AG09309 (cell line): Measurements from ENCODE around the gene HRG.
"Not testable (repeated sequence)": the region's sequence is repeated elsewhere in the genome, so short reads cannot be mapped to it uniquely, and the experiment has no call there.

ENCODE experiments used
- DNase-seq: peaks from one replicate; pipeline ENCODE4 v3.0.0-alpha.2; 2010; ENCODE audit warnings: low read depth
- H3K4me3 ChIP-seq: 2 replicates; pipeline ENCODE4 v1.5.1; 2011; ENCODE audit warnings: mild to moderate bottlenecking, low read depth, low read length, moderate library complexity; ENCODE audit not compliant: control insufficient read depth
- TF ChIP-seq, protein P1 (sequence below): IDR thresholded peaks from 2 replicates; pipeline ENCODE4 v1.5.1; 2011; ENCODE audit warnings: mild to moderate bottlenecking, low read depth, low read length, inconsistent platforms; ENCODE audit not compliant: insufficient read depth, control insufficient read depth; ENCODE audit errors: missing control alignments

The HRG gene

DNA sequence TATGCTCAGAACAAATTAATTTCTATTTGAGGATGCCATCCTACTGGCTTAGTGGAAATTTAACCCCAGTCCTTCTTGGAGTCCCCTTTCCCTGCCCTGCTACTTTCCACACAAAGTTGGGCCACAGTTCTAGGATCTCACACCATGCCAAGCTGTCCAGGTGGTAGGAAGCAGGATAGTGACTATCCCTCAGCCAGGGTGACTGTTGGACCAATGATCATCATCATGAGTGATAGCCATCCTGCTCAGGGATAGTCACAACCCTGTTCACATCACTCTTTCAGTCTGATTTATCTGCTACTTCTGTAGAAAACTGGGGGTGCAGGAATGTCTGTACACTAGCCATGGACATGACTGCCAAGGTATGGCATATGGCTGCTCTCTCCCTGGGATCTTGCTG, 12.8 kb downstream of the HRG start:
- TF ChIP-seq, protein P1, sequence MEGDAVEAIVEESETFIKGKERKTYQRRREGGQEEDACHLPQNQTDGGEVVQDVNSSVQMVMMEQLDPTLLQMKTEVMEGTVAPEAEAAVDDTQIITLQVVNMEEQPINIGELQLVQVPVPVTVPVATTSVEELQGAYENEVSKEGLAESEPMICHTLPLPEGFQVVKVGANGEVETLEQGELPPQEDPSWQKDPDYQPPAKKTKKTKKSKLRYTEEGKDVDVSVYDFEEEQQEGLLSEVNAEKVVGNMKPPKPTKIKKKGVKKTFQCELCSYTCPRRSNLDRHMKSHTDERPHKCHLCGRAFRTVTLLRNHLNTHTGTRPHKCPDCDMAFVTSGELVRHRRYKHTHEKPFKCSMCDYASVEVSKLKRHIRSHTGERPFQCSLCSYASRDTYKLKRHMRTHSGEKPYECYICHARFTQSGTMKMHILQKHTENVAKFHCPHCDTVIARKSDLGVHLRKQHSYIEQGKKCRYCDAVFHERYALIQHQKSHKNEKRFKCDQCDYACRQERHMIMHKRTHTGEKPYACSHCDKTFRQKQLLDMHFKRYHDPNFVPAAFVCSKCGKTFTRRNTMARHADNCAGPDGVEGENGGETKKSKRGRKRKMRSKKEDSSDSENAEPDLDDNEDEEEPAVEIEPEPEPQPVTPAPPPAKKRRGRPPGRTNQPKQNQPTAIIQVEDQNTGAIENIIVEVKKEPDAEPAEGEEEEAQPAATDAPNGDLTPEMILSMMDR: no peak
- DNase-seq: no peak
- no peak overlapping the region for H3K4me3 ChIP-seq

DNA sequence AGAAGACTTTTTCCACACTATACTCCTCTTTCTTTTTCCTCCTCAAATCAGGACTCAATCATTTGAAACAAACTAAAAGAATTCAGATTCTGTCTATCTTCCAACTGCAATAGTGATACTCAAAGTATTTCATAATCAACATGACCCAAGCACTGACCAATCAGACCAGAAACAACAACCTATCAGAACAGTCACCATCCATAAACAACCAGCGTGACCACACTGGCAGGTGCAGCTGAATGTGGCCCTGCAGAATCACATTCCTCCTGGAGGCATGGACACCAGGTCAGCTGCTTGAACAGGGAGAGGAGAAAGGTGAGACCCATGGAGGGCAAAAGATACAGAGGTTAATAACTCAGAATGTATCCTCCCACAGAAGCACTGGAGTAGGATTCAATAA, 13.3 kb downstream of the HRG start:
- DNase-seq: no peak
- no peak overlapping the region for H3K4me3 ChIP-seq
- TF ChIP-seq, protein P1: no peak

DNA sequence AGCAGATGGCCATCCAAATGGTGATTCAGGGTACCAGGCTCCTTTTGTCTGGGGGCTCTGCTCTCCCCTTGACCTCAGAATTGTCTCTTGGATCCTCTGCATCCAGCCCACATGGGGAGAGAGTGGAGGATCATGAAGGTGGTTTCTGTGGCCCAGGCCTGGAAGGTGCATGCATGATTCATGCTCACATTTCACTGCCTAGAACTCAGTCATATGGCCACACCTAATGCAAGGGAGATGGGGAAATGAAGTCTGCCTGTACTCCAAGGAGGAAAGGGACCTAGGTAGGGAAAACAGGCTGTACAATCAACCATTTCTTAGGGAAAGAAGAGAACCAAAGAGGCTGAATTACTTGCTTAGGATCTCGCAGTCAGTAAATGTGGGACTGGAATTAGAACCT, 15.1 kb downstream of the HRG start:
- no peak for DNase-seq
- TF ChIP-seq, protein P1: no peak
- no peak overlapping the region for H3K4me3 ChIP-seq

DNA sequence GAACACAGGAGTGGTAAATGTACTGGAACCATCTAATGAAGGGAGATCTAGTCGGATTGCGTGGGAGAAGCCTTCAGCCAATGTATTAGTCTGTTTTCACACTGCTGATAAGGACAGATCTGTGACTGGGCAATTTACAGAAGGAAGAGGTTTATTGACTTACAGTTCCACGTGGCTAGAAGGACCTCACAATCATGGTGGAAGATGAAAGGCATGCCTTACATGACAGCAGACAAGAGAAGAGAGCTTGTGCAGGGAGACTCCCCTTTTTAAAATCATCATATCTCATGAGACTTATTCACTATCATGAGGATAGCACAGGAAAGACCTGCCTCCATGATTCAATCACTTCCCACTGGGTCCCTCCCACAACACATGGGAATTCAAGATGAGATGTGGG, 17.0 kb downstream of the HRG start:
- DNase-seq: no peak
- TF ChIP-seq, protein P1: no peak
- no peak overlapping the region for H3K4me3 ChIP-seq

DNA sequence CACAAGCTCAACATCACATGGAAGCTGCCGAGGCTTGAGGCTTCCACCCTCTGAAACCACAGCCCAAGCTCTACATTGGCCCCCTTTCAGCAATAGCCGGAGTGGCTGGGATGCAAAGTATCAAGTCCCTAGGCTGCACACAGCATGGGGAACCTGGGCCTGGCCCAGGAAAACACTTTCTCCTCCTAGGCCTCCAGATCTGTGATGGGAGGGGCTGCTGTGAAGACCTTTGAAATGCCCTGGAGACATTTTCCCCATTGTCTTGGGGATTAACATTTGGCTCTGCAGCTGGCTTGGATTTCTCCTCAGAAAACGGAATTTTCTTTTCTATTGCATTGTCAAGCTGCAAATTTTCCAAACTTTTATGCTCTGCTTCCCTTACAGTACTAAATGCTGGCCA, 18.2 kb downstream of the HRG start:
- TF ChIP-seq, protein P1: no peak
- no peak for DNase-seq
- H3K4me3 ChIP-seq: no peak overlapping the region

DNA sequence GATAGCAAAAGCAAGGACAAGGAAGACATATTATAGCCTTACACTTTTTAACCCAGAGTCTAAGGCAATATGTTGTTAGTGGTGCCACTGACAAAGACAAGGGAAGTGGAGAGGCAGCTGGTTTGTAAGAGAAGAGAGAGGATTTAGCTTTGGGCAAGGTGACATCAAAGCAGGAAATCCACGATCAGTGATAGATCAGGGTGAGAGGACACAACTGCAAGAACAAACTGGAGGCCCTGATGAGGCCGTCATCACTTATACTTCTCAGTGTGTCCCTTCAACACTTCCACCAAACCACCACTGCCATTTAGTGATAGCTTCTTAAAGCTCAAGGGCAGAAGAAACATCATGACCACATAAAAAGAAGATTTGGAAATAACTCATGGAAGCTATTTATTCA, 20.7 kb downstream of the HRG start:
- H3K4me3 ChIP-seq, DNase-seq: not testable (repeated sequence)

DNA sequence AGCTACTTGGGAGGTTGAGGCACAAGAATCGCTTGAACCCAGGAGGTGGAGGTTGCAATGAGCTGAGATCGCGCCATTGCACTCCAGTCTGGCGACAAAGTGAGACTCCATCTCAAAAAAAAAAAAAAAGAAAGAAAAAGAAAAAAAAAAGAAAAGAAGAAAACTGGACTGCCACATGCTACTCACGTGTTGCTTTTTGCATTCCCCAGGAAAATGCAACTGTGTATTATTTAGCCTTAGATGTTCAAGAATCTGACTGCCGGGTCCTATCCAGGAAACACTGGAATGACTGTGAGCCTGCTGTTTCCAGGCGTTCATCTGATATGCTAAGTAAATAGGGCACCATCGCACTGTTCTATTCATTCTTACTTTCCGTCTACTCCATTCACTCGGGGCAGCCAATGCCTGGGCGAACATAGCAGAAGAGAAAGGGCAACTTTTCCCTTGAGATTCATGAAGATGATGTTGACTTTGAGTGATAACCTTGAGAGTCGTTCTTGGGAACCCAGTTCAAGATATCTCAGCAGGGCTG, 21.4 kb downstream of the HRG start:
- H3K4me3 ChIP-seq: no peak overlapping the region
- no peak for DNase-seq
- TF ChIP-seq, protein P1: no peak

DNA sequence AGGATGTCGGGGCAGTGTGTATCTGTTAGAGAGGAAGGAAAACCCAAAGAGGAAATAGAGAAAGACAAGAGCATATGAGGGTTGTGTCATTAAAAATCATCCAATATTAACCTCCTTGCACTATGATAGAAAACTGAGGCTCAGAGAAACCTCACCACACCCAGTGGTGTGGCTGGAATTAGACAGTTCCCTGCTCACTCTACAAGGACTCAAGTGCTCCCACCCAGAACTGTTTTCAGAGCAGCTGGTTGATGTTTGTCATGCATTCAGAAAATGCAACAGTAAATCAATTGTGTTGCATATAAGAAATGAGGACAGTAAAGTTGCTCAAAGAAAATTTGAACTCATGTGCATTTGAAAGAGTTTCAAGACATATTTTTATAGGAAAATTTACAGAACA, 24.5 kb downstream of the HRG start:
- not testable (repeated sequence) for H3K4me3 ChIP-seq, DNase-seq
